Spleen (tissue), 11 donors: ENCODE measurements around the gene GSTP1. TPM values are rescaled to one million over a fixed set of nuclear protein-coding genes. Genes with fewer than 3 reads are reported as not detected.
A peak's percentile ranks its signal among the peaks of the same experiment; 100 is the strongest.
"Not testable (repeated sequence)": the region's sequence is repeated elsewhere in the genome, so short reads cannot be mapped to it uniquely, and the experiment has no call there.

Experiments used
- DNase-seq: peaks from one replicate; pipeline ENCODE4 v3.0.0-alpha.2; 2020
- H3K27ac ChIP-seq, 8 donors: fragments of 200-600 bp; sonication (generic) in 7 of 8; 1 replicate in 4 of 8; 2 replicates in 4 of 8; pipeline versions ENCODE4 v1.5.0 to v1.8.0; 2016 to 2021; ENCODE audit warnings: inconsistent platforms in 4 of 8, mild to moderate bottlenecking in 4 of 8, moderate library complexity in 1 of 8
- H3K27me3 ChIP-seq, 7 donors: fragments of 200-600 bp; sonication (generic) in 6 of 7; replicated peaks in 1 of 7; 1 replicate in 4 of 7; 2 replicates in 3 of 7; pipeline versions ENCODE4 v1.5.0 to v1.8.0; 2016 to 2021; ENCODE audit warnings: inconsistent platforms in 3 of 7, mild to moderate bottlenecking in 1 of 7
- H3K36me3 ChIP-seq, 6 donors: fragments of 200-600 bp; sonication (generic) in 5 of 6; 1 replicate in 4 of 6; 2 replicates in 2 of 6; pipeline versions ENCODE4 v1.5.0 to v1.8.0; 2016 to 2021; ENCODE audit warnings: inconsistent platforms in 2 of 6
- H3K4me1 ChIP-seq, 6 donors: fragments of 200-600 bp; sonication (generic) in 5 of 6; 1 replicate in 3 of 6; 2 replicates in 3 of 6; pipeline versions ENCODE4 v1.5.0 to v1.8.0; 2016 to 2021; ENCODE audit warnings: inconsistent platforms in 3 of 6
- H3K4me3 ChIP-seq, 8 donors: fragments of 200-600 bp; sonication (generic) in 7 of 8; 1 replicate in 4 of 8; 2 replicates in 4 of 8; pipeline versions ENCODE4 v1.5.0 to v1.8.0; 2016 to 2021; ENCODE audit warnings: inconsistent platforms in 4 of 8, mild to moderate bottlenecking in 4 of 8, moderate library complexity in 2 of 8
- H3K9me3 ChIP-seq, 8 donors: fragments of 200-600 bp; sonication (generic) in 7 of 8; 1 replicate in 4 of 8; 2 replicates in 4 of 8; pipeline versions ENCODE4 v1.5.0 to v1.8.0; 2016 to 2021; ENCODE audit warnings: inconsistent platforms in 4 of 8
- POLR2A ChIP-seq, 3 donors: fragments of 450-650 bp; IDR thresholded peaks; one replicate each; pipeline ENCODE4 v1.5.1; 2017; ENCODE audit warnings: antibody characterized with exemption in 3 of 3, mild to moderate bottlenecking in 1 of 3
- POLR2AphosphoS5 ChIP-seq, 3 donors: sonication (generic); formaldehyde crosslinking; IDR thresholded peaks; one replicate each; pipeline ENCODE4 v1.5.1; 2017; ENCODE audit warnings: antibody characterized with exemption in 3 of 3
- WGBS, 5 donors: extraction: QIAGEN DNeasy Blood & Tissue Kit in 3 of 5; methylation state at CpG; one replicate each; pipeline versions ENCODE4 v1.1.5 to v1.1.7; 2013 to 2018; 5-methylcytosine and 5-hydroxymethylcytosine counted together
- intact Hi-C: fragments of 100-400 bp; cut with DNase I; formaldehyde crosslinking; loops from one replicate; pipeline ENCODE4 v1.15.0; 2023; ENCODE audit warnings: low total_unique reads
- polyA plus RNA-seq, 3 donors: library from polyadenylated mRNA; stranded (reverse); fragments of 200-250 nt; gene quantifications; one replicate each; pipeline ENCODE4 v1.2.1, GENCODE V29; 2013
- total RNA-seq, 7 donors: library from RNA; depleted of rRNA in 3 of 7; stranded (reverse); fragments of >200 nt in 3 of 7; fragmentation: NEBNext Ultra II Directional in 4 of 7; extraction: Animal tissue kit (Norgen Biotek cat#: 25700) in 4 of 7; gene quantifications; one replicate each; pipeline versions ENCODE4 v1.1.0 to v1.2.1, GENCODE V29; 2016 to 2021
- TF ChIP-seq, protein P1 (sequence below), 11 experiments: fragments of 200-600 bp in 7 of 11; fragments of 450-650 bp in 4 of 11; sonication (generic) in 4 of 11; IDR thresholded peaks in 8 of 11; conservative IDR thresholded peaks in 3 of 11; 1 replicate in 7 of 11; 2 replicates in 4 of 11; pipeline versions ENCODE4 v1.4.0 to v1.8.0; 2016 to 2021; ENCODE audit warnings: antibody characterized with exemption in 11 of 11, inconsistent platforms in 4 of 11, mild to moderate bottlenecking in 1 of 11
- donor health status: healthy with polysubstance abuse.
- donor health status: DM: no; HTN: no; CAD: no; lungs with moderate emphysema.
- donor health status: DM: no; HTN: no; CAD: no.
- donor health status: Bipolar disorder and iron deficiency.
- donor health status: healthy.
- donor health status: DM: no; HTN: no; CAD: no.
- donor health status: DM: yes; HTN: yes; CAD: no.

GSTP1 gene
- total and polyA plus RNA-seq, 10 donors: 211 to 399 (median 296) TPM

DNA sequence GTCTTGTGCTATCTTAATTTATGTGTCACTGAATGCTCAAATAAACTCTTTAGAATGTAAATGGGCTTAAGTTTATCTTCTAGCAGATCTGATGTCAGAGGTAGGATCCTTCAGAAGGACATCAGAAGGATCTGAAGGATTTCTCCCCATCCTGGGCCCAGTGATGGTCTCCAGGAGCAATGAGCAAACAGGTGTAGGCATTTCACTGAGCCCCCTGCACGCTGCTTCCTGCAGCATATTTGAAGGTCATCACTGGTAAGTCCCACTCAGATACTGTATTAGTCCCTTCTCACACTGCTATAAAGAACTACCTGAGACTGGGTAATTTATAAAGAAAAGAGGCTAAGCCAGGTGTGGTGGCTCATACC lies 4.5 kb downstream of the GSTP1 start:
- H3K9me3 ChIP-seq: no peaks in the 10 kb centered on the region
- 33 to 82% (median 59%) methylated on average over 1 of the region's 1 CpG for WGBS, 5 donors
- H3K27ac ChIP-seq: peak overlapping the region; percentile 27 to 94 (median 77)
- DNase-seq: no peak
- H3K4me3 ChIP-seq: no peak overlapping the region
- H3K27me3 ChIP-seq: no peaks in the 10 kb centered on the region
- intact Hi-C loops: no loop called here
- peaks cover 0 to 45% (median 4%) of the 10 kb centered on the region in 6 donors for H3K36me3 ChIP-seq
- TF ChIP-seq POLR2AphosphoS5 (IDR thresholded peaks at IDR 0.05) (no peak), POLR2A (IDR thresholded peaks at IDR 0.05) (no peak)
- TF ChIP-seq, protein P1, sequence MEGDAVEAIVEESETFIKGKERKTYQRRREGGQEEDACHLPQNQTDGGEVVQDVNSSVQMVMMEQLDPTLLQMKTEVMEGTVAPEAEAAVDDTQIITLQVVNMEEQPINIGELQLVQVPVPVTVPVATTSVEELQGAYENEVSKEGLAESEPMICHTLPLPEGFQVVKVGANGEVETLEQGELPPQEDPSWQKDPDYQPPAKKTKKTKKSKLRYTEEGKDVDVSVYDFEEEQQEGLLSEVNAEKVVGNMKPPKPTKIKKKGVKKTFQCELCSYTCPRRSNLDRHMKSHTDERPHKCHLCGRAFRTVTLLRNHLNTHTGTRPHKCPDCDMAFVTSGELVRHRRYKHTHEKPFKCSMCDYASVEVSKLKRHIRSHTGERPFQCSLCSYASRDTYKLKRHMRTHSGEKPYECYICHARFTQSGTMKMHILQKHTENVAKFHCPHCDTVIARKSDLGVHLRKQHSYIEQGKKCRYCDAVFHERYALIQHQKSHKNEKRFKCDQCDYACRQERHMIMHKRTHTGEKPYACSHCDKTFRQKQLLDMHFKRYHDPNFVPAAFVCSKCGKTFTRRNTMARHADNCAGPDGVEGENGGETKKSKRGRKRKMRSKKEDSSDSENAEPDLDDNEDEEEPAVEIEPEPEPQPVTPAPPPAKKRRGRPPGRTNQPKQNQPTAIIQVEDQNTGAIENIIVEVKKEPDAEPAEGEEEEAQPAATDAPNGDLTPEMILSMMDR (IDR thresholded peaks at IDR 0.05 in 8 of 11, conservative IDR thresholded peaks at IDR 0.05 in 3 of 11): no peak
- peaks cover 16 to 76% (median 58%) of the 10 kb centered on the region in 6 donors for H3K4me1 ChIP-seq

DNA sequence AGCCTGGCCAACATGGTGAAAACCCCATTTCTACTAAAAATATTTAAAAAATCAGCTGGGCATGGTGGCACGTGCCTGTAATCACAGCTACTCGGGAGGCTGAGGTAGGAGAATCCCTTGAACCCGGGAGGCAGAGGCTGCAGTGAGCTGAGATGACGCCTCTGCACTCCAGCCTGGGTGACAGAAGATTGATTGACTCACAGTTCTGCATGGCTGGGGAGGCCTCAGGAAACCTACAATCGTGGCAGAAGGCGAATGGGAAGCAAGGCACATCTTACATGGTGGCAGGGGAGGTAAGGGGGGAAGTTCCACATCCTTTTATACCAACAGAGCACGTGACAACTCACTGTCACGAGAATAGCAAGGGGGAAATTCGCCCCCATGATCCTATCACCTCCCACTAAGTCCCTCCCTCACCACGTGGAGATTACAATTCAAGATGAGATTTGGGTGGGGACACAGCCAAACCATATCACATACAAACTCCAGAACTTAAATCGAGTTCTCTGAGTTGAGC lies 5.3 kb downstream of the GSTP1 start:
- 60 to 72% (median 66%) methylated on average over 11 of the region's 11 CpGs for WGBS, 5 donors
- H3K9me3 ChIP-seq, intact Hi-C loops, DNase-seq, H3K4me3 ChIP-seq, H3K27me3 ChIP-seq: not testable (repeated sequence)
- Histone ChIP-seq H3K4me1 (peaks cover 16 to 68% (median 54%) of the 10 kb centered on the region in 6 donors), H3K27ac (peak overlapping the region in 4 of 8 donors; percentile 76 to 94 (median 79)), H3K36me3 (peaks cover 0 to 45% (median 4%) of the 10 kb centered on the region in 6 donors)

DNA sequence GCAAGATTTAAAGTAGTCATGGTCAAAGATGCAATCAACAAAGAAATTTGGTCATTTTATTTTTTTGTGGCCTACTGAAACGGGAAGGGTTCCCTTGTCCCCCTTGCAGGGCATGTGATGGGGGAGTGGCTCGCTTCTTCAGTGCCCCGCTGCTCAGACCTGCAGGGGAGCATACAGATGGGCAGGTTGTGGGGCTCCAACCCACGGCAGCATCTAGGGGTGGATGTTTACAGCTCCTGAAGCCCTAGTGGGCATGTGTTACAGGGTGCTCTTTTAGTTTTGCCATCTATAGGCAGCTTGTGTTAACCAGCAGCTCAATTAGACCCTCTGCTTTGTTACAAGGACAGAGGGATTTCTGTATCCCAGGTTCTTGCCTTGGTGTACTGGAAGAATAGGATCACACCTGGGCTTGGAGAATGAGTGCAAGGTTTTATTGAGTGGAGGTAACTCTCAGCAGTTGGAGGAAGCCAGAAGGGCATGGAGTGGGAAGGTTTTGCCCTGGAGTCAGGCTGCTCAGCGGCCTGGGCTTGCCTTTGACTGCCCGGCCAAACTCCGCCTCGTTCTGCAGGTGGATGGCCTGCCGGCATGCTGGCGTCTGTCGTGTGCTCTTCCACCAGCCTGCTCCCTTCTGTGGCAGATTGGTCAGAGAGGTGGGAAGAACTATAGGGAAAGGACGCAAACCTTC lies 9.4 kb downstream of the GSTP1 start:
- Histone ChIP-seq H3K27ac (no peak overlapping the region), H3K9me3 (peaks cover 0 to 11% (median 2%) of the 10 kb centered on the region in 8 donors), H3K4me3 (no peak overlapping the region), H3K4me1 (peaks cover 0 to 27% (median 13%) of the 10 kb centered on the region in 6 donors), H3K27me3 (no peaks in the 10 kb centered on the region), H3K36me3 (peaks cover 0 to 16% (median 0%) of the 10 kb centered on the region in 6 donors)
- 81 to 86% (median 84%) methylated on average over 12 of the region's 12 CpGs for WGBS, 5 donors
- DNase-seq: peak; percentile 52
- TF ChIP-seq POLR2A (IDR thresholded peaks at IDR 0.05) (no peak), POLR2AphosphoS5 (IDR thresholded peaks at IDR 0.05) (no peak)
- TF ChIP-seq, protein P1 (IDR thresholded peaks at IDR 0.05 in 8 of 11, conservative IDR thresholded peaks at IDR 0.05 in 3 of 11): no peak
- intact Hi-C loops: no loop called here

DNA sequence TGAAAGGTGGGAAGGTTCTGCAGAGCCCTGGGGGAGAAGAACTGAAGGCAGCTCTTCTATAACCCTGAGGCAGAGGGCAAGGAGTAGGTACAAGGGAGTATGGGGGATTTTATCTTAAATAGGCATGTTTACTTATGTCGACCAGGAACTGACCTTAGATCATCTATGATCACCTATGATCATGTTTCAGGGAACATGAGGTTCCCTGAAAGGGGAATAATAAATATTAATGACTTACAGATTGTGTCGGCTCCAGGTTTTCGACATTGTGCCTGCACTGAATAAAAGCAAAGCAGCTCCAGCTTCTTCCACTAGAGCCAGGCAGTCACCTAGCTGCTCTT lies 9.9 kb downstream of the GSTP1 start:
- Histone ChIP-seq H3K4me3 (no peak overlapping the region), H3K36me3 (peaks cover 0 to 11% (median 0%) of the 10 kb centered on the region in 6 donors), H3K27me3 (no peaks in the 10 kb centered on the region), H3K27ac (no peak overlapping the region), H3K9me3 (peaks cover 0 to 11% (median 2%) of the 10 kb centered on the region in 8 donors), H3K4me1 (peaks cover 0 to 22% (median 8%) of the 10 kb centered on the region in 6 donors)
- DNase-seq: no peak
- WGBS, 5 donors: 71 to 90% (median 78%) methylated on average over 3 of the region's 3 CpGs
- intact Hi-C loops: no loop called here
- TF ChIP-seq POLR2A (IDR thresholded peaks at IDR 0.05): no peak
- no peak for TF ChIP-seq POLR2AphosphoS5 (IDR thresholded peaks at IDR 0.05)

DNA sequence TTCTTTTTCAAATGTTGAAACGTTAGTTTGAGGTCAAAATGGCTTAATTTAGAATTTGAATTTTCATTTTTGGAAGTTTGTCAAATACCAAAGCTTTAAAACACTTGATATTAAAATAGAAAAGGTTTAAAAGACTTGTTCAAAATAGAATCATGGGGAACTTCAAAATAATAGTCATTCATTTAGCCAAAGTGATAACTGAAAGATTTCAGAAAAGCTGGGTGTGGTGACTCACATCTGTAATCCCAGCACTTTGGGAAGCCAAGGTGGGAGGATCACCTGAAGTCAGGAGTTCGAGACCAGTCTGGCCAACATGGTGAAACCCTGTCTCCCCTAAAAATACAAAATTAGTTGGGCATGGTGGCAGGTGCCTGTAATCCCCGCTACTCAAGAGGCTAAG lies 10.9 kb downstream of the GSTP1 start:
- H3K9me3 ChIP-seq: peaks cover 0 to 11% (median 2%) of the 10 kb centered on the region in 8 donors
- no peak overlapping the region for H3K27ac ChIP-seq
- 56 to 68% (median 67%) methylated on average over 3 of the region's 3 CpGs for WGBS, 5 donors
- TF ChIP-seq POLR2A (IDR thresholded peaks at IDR 0.05): no peak
- TF ChIP-seq, protein P1 (IDR thresholded peaks at IDR 0.05 in 8 of 11, conservative IDR thresholded peaks at IDR 0.05 in 3 of 11): no peak
- no peak for TF ChIP-seq POLR2AphosphoS5 (IDR thresholded peaks at IDR 0.05)
- intact Hi-C loops: no loop called here
- no peak overlapping the region for H3K4me3 ChIP-seq
- H3K4me1 ChIP-seq: peaks cover 0 to 20% (median under 1%) of the 10 kb centered on the region in 6 donors
- no peaks in the 10 kb centered on the region for H3K27me3 ChIP-seq
- H3K36me3 ChIP-seq: peaks cover 0 to 1% (median 0%) of the 10 kb centered on the region in 6 donors
- DNase-seq: no peak
